HCEC 1CT (cell line): ENCODE measurements around the gene ZNF787.
"Not testable (repeated sequence)": the region's sequence is repeated elsewhere in the genome, so short reads cannot be mapped to it uniquely, and the experiment has no call there.

Experiments
- DNase-seq: peaks from one replicate; pipeline ENCODE4 v3.0.0-alpha.2; 2017

Gene ZNF787

DNA sequence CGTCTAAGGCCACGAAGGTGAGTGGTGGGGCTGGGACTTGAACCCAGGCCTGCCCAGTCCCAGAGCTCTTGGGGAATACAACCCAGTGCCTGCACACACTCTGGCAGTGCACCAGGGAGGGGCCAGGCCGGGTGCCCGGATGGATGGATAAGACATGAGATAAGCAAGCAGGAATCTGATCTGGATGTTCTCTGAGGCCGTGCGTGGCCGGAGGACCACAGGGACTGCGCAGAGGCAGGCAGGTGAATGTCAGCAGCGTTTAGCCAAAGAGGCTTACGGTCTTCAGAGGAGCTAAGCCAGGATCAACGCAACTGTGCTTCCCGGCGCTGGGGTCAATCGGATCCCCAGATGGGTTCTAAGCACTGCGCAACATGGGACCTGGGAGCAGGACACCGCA is 1.5 kb downstream of the ZNF787 start:
- peak; percentile 48 for DNase-seq

DNA sequence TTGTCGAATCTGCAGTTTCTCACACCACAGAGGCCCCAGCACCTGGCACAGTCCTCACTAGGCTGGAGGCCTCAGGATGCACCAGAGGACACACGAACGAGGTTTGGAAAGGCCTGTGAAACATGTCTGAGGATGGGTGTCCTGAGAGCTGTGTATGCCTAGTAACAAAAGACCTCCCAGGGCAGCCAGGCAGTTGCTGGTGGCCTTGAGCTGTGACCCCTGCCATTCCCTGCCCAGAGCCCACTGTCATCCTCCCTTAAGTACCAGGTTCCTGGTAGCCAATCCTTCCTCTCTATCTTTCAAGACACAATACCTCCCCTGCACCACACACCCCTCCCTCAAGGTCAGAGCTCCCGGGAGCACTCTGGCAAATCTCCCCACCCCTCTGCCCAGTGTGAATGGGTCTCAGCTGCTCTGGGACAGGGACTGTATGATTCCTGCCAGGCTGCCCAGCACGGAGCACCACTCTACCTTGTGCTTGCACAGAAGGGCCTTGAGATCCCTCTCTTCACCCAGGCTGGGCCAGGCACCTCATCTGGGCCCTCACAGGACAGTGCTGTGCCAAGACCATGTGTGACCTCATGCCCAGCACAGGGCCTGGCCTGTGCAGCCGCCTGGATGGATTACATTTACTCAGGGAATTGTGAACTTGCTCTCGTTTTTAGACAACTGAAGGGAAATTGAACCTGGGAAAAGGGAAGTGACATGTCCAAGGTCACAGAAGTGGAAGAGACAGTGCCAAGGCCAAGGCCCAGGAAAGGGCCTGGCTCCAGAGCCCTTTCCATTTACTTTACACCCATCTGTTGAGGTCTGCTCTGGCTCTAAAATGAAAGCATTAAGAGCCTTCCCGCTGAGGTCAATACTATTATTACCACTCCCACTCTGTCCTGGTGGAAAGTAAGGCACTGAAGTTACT is 2.2 kb downstream of the ZNF787 start:
- DNase-seq: no peak

DNA sequence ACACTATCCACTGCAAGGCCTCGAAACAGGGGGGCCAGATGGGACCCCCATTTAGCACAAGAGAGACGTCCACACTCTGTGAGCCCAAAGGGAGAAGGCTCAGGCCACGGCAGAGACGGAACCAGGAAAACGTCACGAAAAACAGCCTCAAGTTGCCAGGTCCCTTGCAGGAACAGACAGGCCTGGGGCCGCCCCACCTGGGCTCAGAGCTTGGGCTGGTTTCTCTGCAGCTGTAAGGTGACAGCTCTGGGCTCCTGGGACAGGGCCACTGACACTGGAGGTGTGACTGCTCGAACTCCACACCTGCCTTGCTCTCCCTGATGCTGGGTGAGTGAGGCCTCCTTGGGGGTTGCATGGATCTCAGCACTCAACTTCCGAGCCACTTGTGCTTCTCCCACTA is 3.2 kb downstream of the ZNF787 start:
- DNase-seq: no peak

GRCh38 chr19:56117376-56117884 is 3.7 kb downstream of the ZNF787 start:
- DNase-seq: no peak

DNA sequence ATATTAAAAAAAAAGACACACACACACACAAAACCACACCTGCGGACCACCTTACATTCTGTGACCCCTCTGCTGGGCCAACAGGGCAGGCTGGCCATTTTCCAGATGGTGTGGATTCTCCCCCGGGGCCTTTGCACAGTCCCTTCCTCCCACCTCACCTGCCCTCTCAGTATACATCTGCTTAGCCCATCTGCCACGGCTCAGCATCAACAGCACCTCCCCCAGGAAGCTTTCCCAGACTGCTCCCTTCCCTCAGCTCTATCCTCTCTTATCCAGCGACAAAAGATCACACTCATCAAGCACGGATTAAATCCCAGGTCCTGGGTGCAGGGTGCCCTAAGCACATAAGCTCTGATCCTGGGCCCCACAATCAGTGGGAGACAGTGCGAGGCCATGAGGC is 4.5 kb downstream of the ZNF787 start:
- no peak for DNase-seq

DNA sequence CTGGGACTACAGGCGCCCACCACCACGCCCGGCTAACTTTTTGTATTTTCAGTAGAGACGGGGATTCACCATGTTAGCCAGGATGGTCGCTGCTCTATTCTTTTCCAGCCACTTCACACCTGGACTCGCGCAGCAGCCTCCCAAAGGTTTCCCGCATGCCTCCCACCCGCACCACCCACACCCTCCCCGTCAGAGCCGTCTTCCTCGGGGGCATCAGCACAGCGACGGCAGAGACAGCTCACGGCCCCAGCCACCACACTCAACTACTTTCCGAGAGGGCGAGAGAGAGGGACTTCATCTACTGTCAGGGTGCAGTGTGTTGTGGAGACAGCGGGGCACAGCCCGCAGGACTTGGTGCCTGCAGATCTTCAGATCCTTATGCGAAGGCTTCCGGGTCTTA is 5.6 kb downstream of the ZNF787 start:
- DNase-seq: no peak

DNA sequence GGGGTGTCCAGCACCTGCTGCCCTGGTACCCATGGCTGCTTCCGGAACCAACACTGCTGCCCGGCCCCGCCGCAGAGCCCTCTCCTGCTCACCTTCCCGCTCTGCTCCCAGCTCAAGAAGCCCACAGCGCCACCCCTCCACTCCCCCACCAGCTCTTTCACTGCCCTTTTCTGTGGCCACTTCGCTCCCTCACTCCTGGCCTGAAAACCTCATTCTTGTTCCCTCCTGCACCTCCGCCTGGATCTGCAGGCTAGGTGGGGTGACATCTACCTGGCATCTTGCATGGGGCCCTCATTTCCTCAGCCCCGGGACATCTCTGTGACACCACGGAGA is 6.4 kb downstream of the ZNF787 start:
- no peak for DNase-seq

- DNase-seq: no peak
These were observed 6.9 kb downstream of the ZNF787 start for GRCh38 chr19:56114051-56114777.

DNA sequence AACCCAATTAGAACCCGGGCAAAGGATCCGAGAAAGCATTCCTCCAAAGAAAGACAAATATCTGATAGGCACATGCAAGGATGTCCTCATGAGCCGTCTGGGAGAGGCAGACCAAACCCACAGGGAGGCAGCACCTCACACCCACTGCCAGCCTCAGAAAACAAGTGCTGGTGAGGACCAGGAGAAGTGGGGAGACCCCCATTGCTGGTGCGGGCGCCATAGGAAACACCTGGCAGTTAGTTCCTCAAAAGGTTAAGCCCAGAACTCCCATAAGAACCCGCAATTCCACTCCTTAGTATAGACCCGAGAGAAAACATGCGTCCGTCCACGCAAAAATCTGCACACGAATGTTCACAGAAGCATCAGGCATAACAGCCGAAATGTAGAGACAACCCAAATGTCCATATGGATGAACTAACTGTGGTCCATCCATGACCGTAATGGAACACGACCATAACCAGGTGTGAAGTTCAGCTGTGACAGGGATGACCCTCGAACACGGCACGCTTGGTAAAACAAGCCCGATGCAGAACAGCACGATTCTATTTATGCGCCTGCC is 7.9 kb downstream of the ZNF787 start:
- DNase-seq: no peak

DNA sequence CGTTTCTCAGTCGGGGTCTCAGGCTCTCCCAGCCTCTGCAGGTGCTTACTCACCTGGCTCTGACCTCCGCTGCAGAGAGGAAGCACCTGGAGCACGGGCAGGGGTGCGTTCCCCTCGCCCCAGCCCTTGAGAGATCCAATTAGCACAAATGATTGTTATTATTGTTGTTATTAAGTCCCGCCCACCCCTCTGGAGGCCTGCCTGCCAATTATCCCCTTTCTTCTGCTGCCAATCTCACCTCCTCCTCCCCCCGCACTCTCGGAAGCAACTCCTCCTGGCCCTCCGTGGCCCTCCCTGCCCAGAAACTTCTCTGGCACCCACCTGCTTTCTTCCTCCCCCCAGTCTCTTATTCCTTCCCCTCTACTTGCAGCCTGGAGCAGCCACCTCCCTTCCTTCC is 8.8 kb downstream of the ZNF787 start:
- DNase-seq: no peak

GRCh38 chr19:56111601-56112312 is 9.3 kb downstream of the ZNF787 start:
- DNase-seq: no peak

GRCh38 chr19:56110515-56111448 is 10.3 kb downstream of the ZNF787 start:
- DNase-seq: no peak

GRCh38 chr19:56109226-56109625 is 11.9 kb downstream of the ZNF787 start:
- no peak for DNase-seq

DNA sequence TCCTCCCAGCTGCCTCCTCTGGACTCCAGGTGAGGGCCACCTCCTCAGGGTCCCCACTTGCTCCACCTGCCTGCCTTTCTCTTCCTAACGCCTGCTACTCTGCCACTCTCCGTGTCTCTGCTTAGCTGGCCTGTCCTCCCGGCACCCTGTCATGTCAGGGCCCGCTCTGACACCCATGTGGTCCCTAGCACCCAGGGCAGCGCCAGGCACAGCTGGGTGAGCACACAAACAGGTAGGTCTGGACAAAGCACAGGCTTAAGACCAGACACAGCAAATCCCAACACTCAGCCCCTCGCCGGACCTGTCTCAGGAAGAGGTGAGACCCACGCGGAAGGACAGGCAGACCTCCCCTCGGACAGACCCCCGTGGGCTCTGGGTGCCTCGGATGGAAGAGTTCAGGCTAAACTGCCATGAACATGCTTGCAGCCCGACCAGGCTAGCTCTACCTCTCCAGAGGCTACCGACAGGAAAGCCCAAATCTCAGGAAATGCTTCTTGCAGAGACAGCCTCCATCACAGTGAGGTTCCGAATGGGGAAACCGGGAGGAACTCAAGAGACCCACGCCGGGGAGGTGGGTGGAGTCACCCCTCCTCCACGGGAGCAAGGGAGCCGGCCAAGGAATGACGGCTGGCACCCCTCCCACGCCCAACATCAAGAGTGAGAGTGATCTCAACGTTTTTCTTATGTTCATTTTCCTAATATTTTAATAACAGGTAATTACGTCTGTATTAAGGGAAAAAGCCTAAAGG is 12.5 kb downstream of the ZNF787 start:
- DNase-seq: no peak

- no peak for DNase-seq
These were observed 13.3 kb downstream of the ZNF787 start for GRCh38 chr19:56107626-56108351.

DNA sequence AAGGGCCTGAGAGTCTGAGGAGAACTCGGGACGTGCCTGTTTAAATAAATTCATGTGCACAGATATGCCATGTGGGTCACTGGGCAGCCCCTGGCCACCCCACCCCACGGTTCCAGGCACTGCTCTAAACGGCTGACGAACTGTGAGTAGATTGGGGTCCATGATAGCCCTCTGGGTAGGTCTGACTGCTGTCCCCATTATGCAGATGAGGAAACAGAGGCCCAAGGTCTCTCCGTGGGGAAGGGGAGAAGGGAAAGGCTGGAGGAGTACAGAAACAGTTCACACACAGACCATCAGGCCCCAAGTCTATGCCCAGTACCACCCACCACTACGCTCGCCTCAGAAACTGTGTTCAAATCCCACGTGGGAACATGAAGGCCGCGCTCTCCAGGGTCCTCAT is 14.1 kb downstream of the ZNF787 start:
- no peak for DNase-seq

DNA sequence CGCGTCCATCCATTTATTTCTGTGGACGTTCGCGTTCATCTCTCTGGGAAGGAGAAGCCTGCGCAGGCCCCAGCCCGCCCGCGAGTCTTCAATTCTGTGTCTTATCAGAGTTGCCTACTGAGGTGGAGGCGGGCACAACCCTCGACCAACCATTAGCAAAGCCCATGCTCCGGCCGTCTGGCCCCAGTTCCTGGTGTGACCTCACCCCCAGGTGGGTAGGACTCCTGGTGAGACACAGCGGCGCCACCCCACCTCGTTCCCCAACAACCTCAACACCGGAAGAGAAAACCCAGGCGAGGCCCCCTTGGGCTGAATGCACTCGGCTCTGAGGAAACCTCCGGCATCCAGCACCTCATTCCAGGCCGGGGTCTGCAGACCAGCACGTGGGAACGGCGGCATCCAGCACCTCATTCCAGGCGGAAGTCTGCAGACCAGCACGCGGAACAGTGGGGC is 14.7 kb downstream of the ZNF787 start:
- DNase-seq: no peak

DNA sequence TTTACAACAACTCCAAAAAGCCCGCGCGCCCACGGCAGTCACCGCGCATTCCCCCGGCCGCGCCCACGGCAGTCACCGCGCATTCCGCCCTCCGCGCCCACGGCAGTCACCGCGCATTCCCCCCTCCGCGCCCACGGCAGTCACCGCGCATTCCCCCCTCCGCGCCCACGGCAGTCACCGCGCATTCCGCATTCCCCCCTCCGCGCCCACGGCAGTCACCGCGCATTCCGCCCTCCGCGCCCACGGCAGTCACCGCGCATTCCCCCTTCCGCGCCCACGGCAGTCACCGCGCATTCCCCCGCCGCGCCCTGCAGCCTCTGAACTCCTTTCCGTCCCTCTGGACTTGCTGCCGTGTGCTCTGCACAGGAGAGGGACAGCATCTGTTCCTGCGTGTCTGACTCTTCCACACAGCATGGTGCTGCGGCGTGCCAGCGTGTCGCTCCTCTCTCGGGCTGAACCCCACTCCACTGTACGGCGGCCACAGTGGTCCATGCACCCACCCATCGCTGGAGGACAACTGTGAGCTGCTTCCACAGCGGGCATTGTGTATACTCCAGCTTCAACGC is 15.2 kb downstream of the ZNF787 start:
- not testable (repeated sequence) for DNase-seq

DNA sequence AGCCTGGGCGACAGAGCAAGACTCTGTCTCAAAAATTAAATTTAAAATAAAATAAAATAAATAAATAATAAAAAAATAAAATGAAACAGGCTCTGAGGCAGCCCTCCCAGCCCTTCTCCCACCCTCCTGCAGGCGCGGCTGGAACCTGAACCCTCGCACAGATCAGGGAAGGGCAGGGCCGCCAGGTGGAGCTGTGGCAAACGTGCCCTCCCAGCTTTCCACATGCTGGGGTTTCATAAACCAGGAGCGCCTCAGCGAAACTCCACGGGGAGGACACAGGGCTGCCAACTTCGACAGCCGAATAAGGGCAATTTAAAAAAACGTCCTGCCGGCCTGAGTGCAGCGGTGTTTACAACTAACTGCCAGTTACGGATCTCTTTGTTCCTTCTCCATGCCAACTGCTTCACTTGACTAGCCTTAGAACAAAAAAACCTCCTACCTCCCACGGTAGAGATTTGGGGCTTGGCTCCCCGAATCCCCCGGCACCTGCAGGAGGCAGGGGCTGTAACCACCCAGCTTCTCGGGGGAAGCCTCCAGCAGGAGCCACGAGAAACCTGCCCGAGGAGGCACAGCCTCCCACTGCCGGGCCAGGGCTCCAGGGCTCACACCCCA is 15.9 kb downstream of the ZNF787 start:
- DNase-seq: no peak

- no peak for DNase-seq
These were observed 16.7 kb downstream of the ZNF787 start for GRCh38 chr19:56104423-56104822.
